C1 segment of cervical spinal cord (tissue), 14 donors: ENCODE data around the gene SCN4A.
"Not testable (repeated sequence)": the region's sequence is repeated elsewhere in the genome, so short reads cannot be mapped to it uniquely, and the experiment has no call there.

Source experiments
- DNase-seq, 14 donors: peaks; one replicate each; lab custom pipeline; 2025; lab: John Stamatoyannopoulos, UW

Gene SCN4A

GRCh38 chr17:63985387-63986140, 12.8 kb upstream of the SCN4A start:
- no peak for DNase-seq

GRCh38 chr17:63984651-63985386, 12.1 kb upstream of the SCN4A start:
- DNase-seq = peak in 1 of 14 donors; percentile 10

- DNase-seq = no peak
These were observed 11.5 kb upstream of the SCN4A start for GRCh38 chr17:63984236-63984635.

GRCh38 chr17:63983320-63983719, 10.6 kb upstream of the SCN4A start:
- peak in 3 of 14 donors; percentile 8 to 22 (median 14) for DNase-seq

- DNase-seq = not testable (repeated sequence)
These were observed 9.9 kb upstream of the SCN4A start for GRCh38 chr17:63982641-63983040.

- DNase-seq = no peak
These were observed 5.8 kb upstream of the SCN4A start for GRCh38 chr17:63978272-63979200.

- DNase-seq = no peak
These were observed 4.0 kb upstream of the SCN4A start for GRCh38 chr17:63976702-63977101.

- no peak for DNase-seq
These were observed 2.9 kb upstream of the SCN4A start for GRCh38 chr17:63975541-63976092.

GRCh38 chr17:63974594-63975192, 2.0 kb upstream of the SCN4A start:
- no peak for DNase-seq

- no peak for DNase-seq
These were observed 1.3 kb upstream of the SCN4A start for GRCh38 chr17:63973930-63974593.

GRCh38 chr17:63973247-63973646, 529 bp upstream of the SCN4A start:
- DNase-seq = no peak

GRCh38 chr17:63969278-63969677, 3.4 kb downstream of the SCN4A start:
- no peak for DNase-seq

- no peak for DNase-seq
These were observed 4.8 kb downstream of the SCN4A start for GRCh38 chr17:63967953-63968352.

GRCh38 chr17:63966646-63967264, 6.0 kb downstream of the SCN4A start:
- DNase-seq = no peak

- DNase-seq = no peak
These were observed 9.6 kb downstream of the SCN4A start for GRCh38 chr17:63963123-63963522.

- no peak for DNase-seq
These were observed 10.4 kb downstream of the SCN4A start for GRCh38 chr17:63962298-63962744.

- no peak for DNase-seq
These were observed 11.1 kb downstream of the SCN4A start for GRCh38 chr17:63961355-63962212.

- no peak for DNase-seq
These were observed 12.3 kb downstream of the SCN4A start for GRCh38 chr17:63960430-63960829.

GRCh38 chr17:63960006-63960405, 12.7 kb downstream of the SCN4A start:
- no peak for DNase-seq
